Measurements from ENCODE around the gene NUDT15. TPM values are rescaled to one million over a fixed set of nuclear protein-coding genes. Genes with fewer than 3 reads are reported as not detected.

Gene NUDT15
- total and polyA plus RNA-seq, 7 experiments from 2014 or later = 4.3 to 13.6 (median 8.7) TPM

GRCh38 chr13:48010698-48011097 is 26.8 kb upstream of the NUDT15 start:
- intact Hi-C loops (cut with micrococcal nuclease) = no loop called here
- DNase-seq (no peak), ATAC-seq (no peak)
- H3K4me3 Mint-ChIP-seq = no peak overlapping the region
- H3K4me1 ChIP-seq (ENCODE audit: control insufficient read depth in 2 of 2, insufficient read depth in 2 of 2, low read length in 2 of 2) = no peaks in the 10 kb centered on the region
- peaks cover 0 to 2% (median 0%) of the 10 kb centered on the region in 11 donors for H3K9me3 Mint-ChIP-seq
- no peak overlapping the region for H3K27ac ChIP-seq (ENCODE audit: low read depth, low read length)
- ChIA-PET POLR2A (no interaction called here), CTCF (no interaction called here)
- H3K9me3 ChIP-seq (ENCODE audit: control insufficient read depth in 2 of 3, low read length in 3 of 3) = no peaks in the 10 kb centered on the region
- H3K36me3 Mint-ChIP-seq = peaks cover 10 to 46% (median 22%) of the 10 kb centered on the region in 5 donors
- H3K4me1 Mint-ChIP-seq = peaks cover 0 to 7% (median 0%) of the 10 kb centered on the region in 7 donors
- no peak overlapping the region for H3K27ac Mint-ChIP-seq
- no peaks in the 10 kb centered on the region for H3K27me3 ChIP-seq (ENCODE audit: control insufficient read depth in 2 of 2, insufficient read depth in 2 of 2, low read length in 2 of 2)
- no peaks in the 10 kb centered on the region for H3K27me3 Mint-ChIP-seq
- no peak overlapping the region for H3K4me3 ChIP-seq (ENCODE audit: low read length)
- H3K36me3 ChIP-seq (ENCODE audit: control insufficient read depth in 2 of 3, insufficient read depth in 3 of 3, low read length in 3 of 3) = peaks cover 0 to 3% (median 0%) of the 10 kb centered on the region in 3 experiments

- no peak overlapping the region for H3K4me3 Mint-ChIP-seq
- CTCF ChIA-PET = no interaction called here
- peaks cover 0 to 2% (median 0%) of the 10 kb centered on the region in 11 donors for H3K9me3 Mint-ChIP-seq
- H3K27me3 ChIP-seq (ENCODE audit: control insufficient read depth in 2 of 2, insufficient read depth in 2 of 2, low read length in 2 of 2) = no peaks in the 10 kb centered on the region
- H3K4me1 Mint-ChIP-seq = peaks cover 0 to 7% (median 0%) of the 10 kb centered on the region in 7 donors
- no peak overlapping the region for H3K27ac ChIP-seq (ENCODE audit: low read depth, low read length)
- intact Hi-C loops (cut with micrococcal nuclease) = no loop called here
- H3K4me1 ChIP-seq (ENCODE audit: control insufficient read depth in 2 of 2, insufficient read depth in 2 of 2, low read length in 2 of 2) = no peaks in the 10 kb centered on the region
- no peak overlapping the region for H3K27ac Mint-ChIP-seq
- H3K36me3 ChIP-seq (ENCODE audit: control insufficient read depth in 2 of 3, insufficient read depth in 3 of 3, low read length in 3 of 3) = peaks cover 0 to 3% (median 0%) of the 10 kb centered on the region in 3 experiments
- POLR2A ChIA-PET = interaction anchor here (0.9 kb wide), 1 partner anchor 25 kb away, joined by 3 read pairs; the partner anchor contains the start of gene NUDT15
- no peak for DNase-seq
- no peak for ATAC-seq
- H3K27me3 Mint-ChIP-seq = no peaks in the 10 kb centered on the region
- H3K9me3 ChIP-seq (ENCODE audit: control insufficient read depth in 2 of 3, low read length in 3 of 3) = no peaks in the 10 kb centered on the region
- no peak overlapping the region for H3K4me3 ChIP-seq (ENCODE audit: low read length)
- peaks cover 10 to 46% (median 22%) of the 10 kb centered on the region in 5 donors for H3K36me3 Mint-ChIP-seq
Measured at GRCh38 chr13:48012668-48013067, 24.9 kb upstream of the NUDT15 start.

- intact Hi-C loops (cut with micrococcal nuclease) = no loop called here
- Histone ChIP-seq H3K4me3 (ENCODE audit: low read length) (no peak overlapping the region), H3K27ac (ENCODE audit: low read depth, low read length) (no peak overlapping the region), H3K27me3 (ENCODE audit: control insufficient read depth in 2 of 2, insufficient read depth in 2 of 2, low read length in 2 of 2) (no peaks in the 10 kb centered on the region), H3K9me3 (ENCODE audit: control insufficient read depth in 2 of 3, low read length in 3 of 3) (no peaks in the 10 kb centered on the region), H3K36me3 (ENCODE audit: control insufficient read depth in 2 of 3, insufficient read depth in 3 of 3, low read length in 3 of 3) (peaks cover 0 to 3% (median 0%) of the 10 kb centered on the region in 3 experiments), H3K4me1 (ENCODE audit: control insufficient read depth in 2 of 2, insufficient read depth in 2 of 2, low read length in 2 of 2) (no peaks in the 10 kb centered on the region)
- Mint-ChIP-seq H3K36me3 (peaks cover 4 to 35% (median 22%) of the 10 kb centered on the region in 5 donors), H3K27me3 (no peaks in the 10 kb centered on the region), H3K27ac (no peak overlapping the region), H3K4me3 (no peak overlapping the region), H3K9me3 (peaks cover 0 to 3% (median 0%) of the 10 kb centered on the region in 11 donors), H3K4me1 (peaks cover 0 to 2% (median 0%) of the 10 kb centered on the region in 7 donors)
- DNase-seq = no peak
- no peak for ATAC-seq
- CTCF ChIA-PET = interaction anchor here (0.7 kb wide), 1 partner anchor 1116 kb away, joined by 6 read pairs; no protein-coding TSS in a partner anchor
- POLR2A ChIA-PET = no interaction called here
Measured at GRCh38 chr13:48014359-48014758, 23.2 kb upstream of the NUDT15 start.

GRCh38 chr13:48018637-48019036 is 18.9 kb upstream of the NUDT15 start:
- H3K36me3 Mint-ChIP-seq = peaks cover 0 to 29% (median 15%) of the 10 kb centered on the region in 5 donors
- Histone ChIP-seq H3K27me3 (ENCODE audit: control insufficient read depth in 2 of 2, insufficient read depth in 2 of 2, low read length in 2 of 2) (no peaks in the 10 kb centered on the region), H3K27ac (ENCODE audit: low read depth, low read length) (no peak overlapping the region), H3K9me3 (ENCODE audit: control insufficient read depth in 2 of 3, low read length in 3 of 3) (no peaks in the 10 kb centered on the region), H3K4me1 (ENCODE audit: control insufficient read depth in 2 of 2, insufficient read depth in 2 of 2, low read length in 2 of 2) (no peaks in the 10 kb centered on the region), H3K36me3 (ENCODE audit: control insufficient read depth in 2 of 3, insufficient read depth in 3 of 3, low read length in 3 of 3) (no peaks in the 10 kb centered on the region), H3K4me3 (ENCODE audit: low read length) (no peak overlapping the region)
- no peak overlapping the region for H3K4me3 Mint-ChIP-seq
- POLR2A ChIA-PET = no interaction called here
- no peaks in the 10 kb centered on the region for H3K27me3 Mint-ChIP-seq
- peaks cover 0 to 8% (median 0%) of the 10 kb centered on the region in 11 donors for H3K9me3 Mint-ChIP-seq
- peak overlapping the region in 1 of 9 donors; percentile 3 for H3K27ac Mint-ChIP-seq
- CTCF ChIA-PET = no interaction called here
- ATAC-seq = no peak
- intact Hi-C loops (cut with micrococcal nuclease) = no loop called here
- peaks cover 0 to 13% (median 2%) of the 10 kb centered on the region in 7 donors for H3K4me1 Mint-ChIP-seq
- DNase-seq = no peak

- Histone ChIP-seq H3K9me3 (ENCODE audit: control insufficient read depth in 2 of 3, low read length in 3 of 3) (no peaks in the 10 kb centered on the region), H3K36me3 (ENCODE audit: control insufficient read depth in 2 of 3, insufficient read depth in 3 of 3, low read length in 3 of 3) (no peaks in the 10 kb centered on the region), H3K4me3 (ENCODE audit: low read length) (no peak overlapping the region), H3K27me3 (ENCODE audit: control insufficient read depth in 2 of 2, insufficient read depth in 2 of 2, low read length in 2 of 2) (no peaks in the 10 kb centered on the region), H3K4me1 (ENCODE audit: control insufficient read depth in 2 of 2, insufficient read depth in 2 of 2, low read length in 2 of 2) (no peaks in the 10 kb centered on the region), H3K27ac (ENCODE audit: low read depth, low read length) (no peak overlapping the region)
- Mint-ChIP-seq H3K27ac (no peak overlapping the region), H3K4me1 (peaks cover 0 to 13% (median 2%) of the 10 kb centered on the region in 7 donors), H3K36me3 (peaks cover 0 to 22% (median 11%) of the 10 kb centered on the region in 5 donors), H3K4me3 (no peak overlapping the region), H3K9me3 (peaks cover 0 to 8% (median 0%) of the 10 kb centered on the region in 11 donors), H3K27me3 (no peaks in the 10 kb centered on the region)
- ATAC-seq = no peak
- intact Hi-C loops (cut with micrococcal nuclease) = no loop called here
- no peak for DNase-seq
- CTCF ChIA-PET = no interaction called here
- POLR2A ChIA-PET = no interaction called here
Measured at GRCh38 chr13:48019796-48020195, 17.7 kb upstream of the NUDT15 start.

- CTCF ChIA-PET = no interaction called here
- H3K27me3 Mint-ChIP-seq = no peaks in the 10 kb centered on the region
- DNase-seq = no peak
- intact Hi-C loops (cut with micrococcal nuclease) = no loop called here
- H3K27ac Mint-ChIP-seq = no peak overlapping the region
- POLR2A ChIA-PET = no interaction called here
- peaks cover 0 to 12% (median 0%) of the 10 kb centered on the region in 7 donors for H3K4me1 Mint-ChIP-seq
- no peaks in the 10 kb centered on the region for H3K4me1 ChIP-seq (ENCODE audit: control insufficient read depth in 2 of 2, insufficient read depth in 2 of 2, low read length in 2 of 2)
- no peaks in the 10 kb centered on the region for H3K27me3 ChIP-seq (ENCODE audit: control insufficient read depth in 2 of 2, insufficient read depth in 2 of 2, low read length in 2 of 2)
- peaks cover 0 to 6% (median 0%) of the 10 kb centered on the region in 3 experiments for H3K36me3 ChIP-seq (ENCODE audit: control insufficient read depth in 2 of 3, insufficient read depth in 3 of 3, low read length in 3 of 3)
- H3K27ac ChIP-seq (ENCODE audit: low read depth, low read length) = no peak overlapping the region
- no peak for ATAC-seq
- H3K36me3 Mint-ChIP-seq = peaks cover 13 to 41% (median 26%) of the 10 kb centered on the region in 5 donors
- H3K9me3 Mint-ChIP-seq = peaks cover 0 to 21% (median 0%) of the 10 kb centered on the region in 11 donors
- no peak overlapping the region for H3K4me3 Mint-ChIP-seq
- no peaks in the 10 kb centered on the region for H3K9me3 ChIP-seq (ENCODE audit: control insufficient read depth in 2 of 3, low read length in 3 of 3)
- H3K4me3 ChIP-seq (ENCODE audit: low read length) = no peak overlapping the region
Measured at GRCh38 chr13:48028066-48028465, 9.5 kb upstream of the NUDT15 start.

- DNase-seq (no peak), ATAC-seq (no peak)
- intact Hi-C loops (cut with micrococcal nuclease) = loop anchor here (10.0 kb wide), 2 partner anchors 465 to 1465 kb away; partner anchors contain the start of gene PHF11 (in 1 of the 2)
- Mint-ChIP-seq H3K27me3 (no peaks in the 10 kb centered on the region), H3K4me3 (no peak overlapping the region), H3K27ac (no peak overlapping the region), H3K4me1 (peaks cover 2 to 20% (median 11%) of the 10 kb centered on the region in 7 donors), H3K9me3 (peaks cover 0 to 26% (median 0%) of the 10 kb centered on the region in 11 donors), H3K36me3 (peaks cover 13 to 52% (median 31%) of the 10 kb centered on the region in 5 donors)
- ChIA-PET POLR2A (no interaction called here), CTCF (no interaction called here)
- Histone ChIP-seq H3K4me3 (ENCODE audit: low read length) (no peak overlapping the region), H3K27ac (ENCODE audit: low read depth, low read length) (no peak overlapping the region), H3K4me1 (ENCODE audit: control insufficient read depth in 2 of 2, insufficient read depth in 2 of 2, low read length in 2 of 2) (no peaks in the 10 kb centered on the region), H3K27me3 (ENCODE audit: control insufficient read depth in 2 of 2, insufficient read depth in 2 of 2, low read length in 2 of 2) (no peaks in the 10 kb centered on the region), H3K36me3 (ENCODE audit: control insufficient read depth in 2 of 3, insufficient read depth in 3 of 3, low read length in 3 of 3) (peaks cover 0 to 6% (median 0%) of the 10 kb centered on the region in 3 experiments), H3K9me3 (ENCODE audit: control insufficient read depth in 2 of 3, low read length in 3 of 3) (no peaks in the 10 kb centered on the region)
Measured at GRCh38 chr13:48029859-48030258, 7.7 kb upstream of the NUDT15 start.
